GM18508 (cell line): ENCODE measurements around the gene KLK7.
"Not testable (repeated sequence)": the region's sequence is repeated elsewhere in the genome, so short reads cannot be mapped to it uniquely, and the experiment has no call there.

ENCODE experiments used
- ATAC-seq: cut with Tn5 transposase; IDR thresholded peaks from one replicate; pipeline ENCODE4 v1.9.1; 2021; ENCODE audit warnings: moderate number of reproducible peaks; ENCODE audit not compliant: insufficient read depth, unreplicated experiment

KLK7 gene

DNA sequence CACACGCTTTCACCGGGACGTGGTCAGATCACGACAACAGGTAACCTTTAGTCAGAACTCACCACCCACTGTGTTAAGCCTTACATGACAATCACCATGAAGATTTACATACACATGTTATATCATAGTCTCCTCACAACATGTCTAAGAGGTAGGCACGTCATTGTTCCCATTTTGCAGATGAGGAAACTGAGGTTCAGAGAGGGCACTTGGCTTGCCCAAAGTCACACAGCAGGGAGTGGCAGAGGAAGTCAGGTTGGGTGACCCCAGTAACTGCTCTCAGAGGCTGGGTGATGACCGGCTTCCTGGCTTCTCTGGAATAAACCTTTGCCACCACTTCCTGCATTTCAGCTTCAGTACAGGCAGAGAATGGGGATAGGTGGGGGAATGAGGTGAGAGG, 30.5 kb upstream of the KLK7 start:
- ATAC-seq: no peak

- no peak for ATAC-seq
Observed at GRCh38 chr19:51012661-51013190, 29.0 kb upstream of the KLK7 start.

DNA sequence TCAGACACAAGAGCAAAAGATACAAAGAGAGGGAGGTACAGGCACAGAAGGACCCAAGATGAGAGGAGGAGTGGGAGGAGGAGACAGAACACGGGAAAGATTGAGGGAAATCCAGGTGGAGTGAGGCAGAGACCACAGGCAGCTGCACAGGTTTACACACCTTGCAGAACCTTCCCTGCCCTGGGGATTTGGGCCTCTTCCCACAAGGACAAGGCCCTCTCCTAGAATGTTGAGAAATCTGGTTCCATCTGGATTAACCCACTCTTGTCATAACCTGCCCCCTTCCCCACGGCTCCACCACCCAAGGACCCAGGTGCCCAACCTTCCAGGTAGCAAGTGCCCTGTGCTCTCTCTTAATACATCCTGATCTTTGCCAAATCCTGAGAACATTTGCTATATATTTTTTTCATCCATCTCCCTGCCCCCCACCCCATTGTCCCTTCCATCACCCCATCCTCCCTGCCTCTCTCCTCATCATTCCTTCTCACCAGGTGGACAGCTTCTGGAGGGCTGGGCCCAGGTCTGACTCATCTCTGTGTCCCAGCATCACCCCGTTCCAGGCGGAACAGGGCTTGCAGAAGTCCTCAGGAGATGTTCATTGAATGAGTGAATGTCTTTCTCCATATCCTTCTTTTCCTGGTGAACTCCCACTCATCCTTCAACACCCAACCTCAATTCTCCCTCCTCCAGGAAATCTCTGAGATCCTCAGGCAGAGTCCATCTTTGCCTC, 26.5 kb upstream of the KLK7 start:
- no peak for ATAC-seq

GRCh38 chr19:51009061-51009891, 25.6 kb upstream of the KLK7 start:
- ATAC-seq: no peak

DNA sequence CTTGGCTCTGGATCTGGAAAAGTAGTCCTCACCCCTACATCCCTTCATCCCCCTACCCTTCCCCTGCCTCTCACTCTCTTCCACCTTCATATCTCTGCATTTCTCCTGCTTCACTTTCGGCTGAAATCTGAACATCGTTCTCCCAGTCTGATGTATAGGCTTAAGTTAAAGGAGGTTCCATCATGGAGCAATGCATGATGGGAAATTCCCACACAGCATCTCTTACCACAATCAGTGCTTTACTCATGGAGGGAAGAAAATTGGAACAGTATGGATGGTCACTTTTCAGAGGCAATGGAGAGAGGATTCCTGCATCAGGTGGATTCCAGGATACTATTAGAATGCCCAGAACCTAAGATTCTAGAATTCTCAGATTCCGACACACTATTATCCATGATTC, 23.8 kb upstream of the KLK7 start:
- ATAC-seq: no peak

- ATAC-seq: no peak
Observed at GRCh38 chr19:51006406-51006805, 22.7 kb upstream of the KLK7 start.

GRCh38 chr19:51005248-51005647, 21.5 kb upstream of the KLK7 start:
- no peak for ATAC-seq

DNA sequence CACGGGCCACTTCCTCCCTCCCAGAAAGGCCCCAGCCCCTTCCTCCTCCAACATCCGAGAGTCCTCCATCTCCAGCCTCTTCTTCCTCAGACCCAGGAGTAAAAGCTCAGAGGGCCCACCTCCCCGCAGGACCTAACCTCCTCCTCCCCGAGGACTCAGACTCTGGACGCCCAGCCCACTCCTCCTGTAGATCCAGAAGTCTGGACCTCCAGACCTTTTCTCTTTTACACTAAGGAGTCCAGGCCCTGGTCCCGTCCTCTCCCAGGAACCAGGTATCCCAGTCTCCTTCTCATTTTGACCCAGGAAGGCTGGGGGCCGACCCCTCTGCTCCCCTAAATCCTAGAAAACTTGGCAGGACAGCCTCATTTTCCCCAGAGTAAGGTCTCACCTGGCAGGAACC, 19.6 kb upstream of the KLK7 start:
- no peak for ATAC-seq

DNA sequence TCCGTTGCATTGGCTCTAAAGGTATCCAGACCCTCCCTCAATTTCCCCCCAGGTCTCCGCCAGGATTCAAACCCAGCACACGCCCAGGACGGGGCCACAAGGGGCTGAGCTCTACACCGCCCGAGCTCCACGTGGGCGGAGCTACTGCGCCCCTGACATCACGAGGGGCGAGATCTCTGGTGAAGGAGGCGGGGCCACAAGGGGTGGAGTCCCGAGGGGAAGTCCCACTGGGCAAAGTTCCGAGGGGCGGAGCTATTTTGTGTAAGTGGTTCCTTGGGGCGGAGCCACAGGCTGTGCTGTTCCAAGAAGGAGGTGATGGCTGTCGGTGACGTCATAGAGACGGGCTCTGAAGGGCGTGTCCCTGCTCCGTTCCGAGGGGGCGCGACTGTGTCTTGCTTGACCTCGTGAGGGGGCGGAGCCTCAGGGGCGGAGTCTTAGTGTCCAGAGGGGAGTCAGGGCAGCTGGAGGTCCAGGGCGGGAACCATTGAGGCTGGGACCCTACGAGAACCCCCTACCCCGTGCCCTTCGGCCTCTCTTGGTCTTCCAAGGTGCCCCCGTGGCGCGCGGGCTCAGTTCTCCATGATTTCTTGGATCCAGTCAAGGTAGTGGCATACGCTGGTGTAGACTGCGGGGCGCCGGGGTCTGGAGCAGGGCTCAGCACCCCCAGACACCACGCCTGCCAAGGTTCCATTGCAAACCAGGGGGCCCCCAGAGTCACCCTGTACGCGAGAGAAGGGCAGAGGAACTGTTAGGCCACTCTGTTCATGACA, 19.0 kb upstream of the KLK7 start:
- ATAC-seq: no peak

GRCh38 chr19:51002089-51002532, 18.4 kb upstream of the KLK7 start:
- no peak for ATAC-seq

DNA sequence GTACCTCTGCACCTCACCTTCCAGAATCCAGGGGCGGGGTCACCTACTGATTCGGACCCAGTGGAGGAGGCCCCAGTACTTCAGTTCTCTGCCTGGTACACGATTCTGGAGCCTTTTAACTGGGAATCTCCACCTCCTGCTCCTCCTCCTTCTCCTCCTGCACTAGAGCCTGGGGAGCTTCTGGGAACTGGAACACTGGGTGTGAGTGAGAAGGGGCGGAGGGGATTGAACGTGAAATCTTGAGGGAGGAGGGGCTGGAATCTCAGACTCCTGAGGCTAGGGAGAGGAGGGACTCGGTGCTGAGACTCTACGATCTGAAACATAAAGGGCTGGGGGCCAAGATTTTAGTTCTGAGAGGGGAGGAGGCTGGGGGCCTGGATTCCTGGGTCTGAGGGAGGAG, 17.8 kb upstream of the KLK7 start, which contains the start of gene KLK8:
Gene KLK8 (minus strand): TSS at position 90 of the 400 bp plus-strand sequence. CDS start 437 bp downstream, outside the sequence.
- no peak for ATAC-seq

DNA sequence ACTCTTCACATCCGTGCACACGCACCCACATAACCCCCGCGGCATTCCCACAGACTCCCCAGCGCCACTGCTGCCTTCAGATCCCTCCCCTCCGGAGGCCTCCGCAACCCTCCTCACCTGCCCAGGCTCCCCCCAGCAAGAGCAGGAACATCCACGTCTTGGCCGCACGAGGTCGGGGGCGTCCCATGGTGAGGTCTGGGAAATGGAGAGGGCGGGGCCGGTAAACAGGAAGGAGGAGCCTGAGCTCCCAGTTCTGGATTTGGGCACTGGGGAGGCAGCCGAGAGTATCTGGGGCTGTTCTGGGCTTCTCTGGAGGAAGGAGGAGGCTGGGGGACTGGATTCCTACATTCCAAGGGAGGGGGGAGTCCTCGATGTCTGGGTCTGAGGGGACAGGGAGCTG, 17.3 kb upstream of the KLK7 start:
- ATAC-seq: no peak

DNA sequence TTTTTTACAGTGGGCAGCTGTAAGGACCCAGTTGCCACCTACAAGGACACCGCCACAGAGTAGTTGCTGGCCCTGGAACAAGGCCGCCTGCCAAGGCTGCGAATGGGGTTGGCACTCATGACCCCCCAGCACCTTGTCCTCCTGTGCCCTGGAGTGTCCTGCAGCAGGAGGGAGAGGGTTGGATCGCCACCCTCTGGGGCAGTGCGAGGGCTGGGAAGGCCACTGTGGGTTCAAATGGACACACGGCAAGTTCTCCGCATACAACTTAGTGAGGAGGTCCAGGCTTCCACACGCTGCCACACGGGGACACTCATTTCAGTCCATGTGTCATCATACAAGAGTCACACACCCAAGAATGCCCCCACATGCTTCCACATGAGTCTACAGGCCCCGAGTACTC, 16.7 kb upstream of the KLK7 start:
- ATAC-seq: no peak

- no peak for ATAC-seq
Observed at GRCh38 chr19:50998686-50999085, 15.0 kb upstream of the KLK7 start.

DNA sequence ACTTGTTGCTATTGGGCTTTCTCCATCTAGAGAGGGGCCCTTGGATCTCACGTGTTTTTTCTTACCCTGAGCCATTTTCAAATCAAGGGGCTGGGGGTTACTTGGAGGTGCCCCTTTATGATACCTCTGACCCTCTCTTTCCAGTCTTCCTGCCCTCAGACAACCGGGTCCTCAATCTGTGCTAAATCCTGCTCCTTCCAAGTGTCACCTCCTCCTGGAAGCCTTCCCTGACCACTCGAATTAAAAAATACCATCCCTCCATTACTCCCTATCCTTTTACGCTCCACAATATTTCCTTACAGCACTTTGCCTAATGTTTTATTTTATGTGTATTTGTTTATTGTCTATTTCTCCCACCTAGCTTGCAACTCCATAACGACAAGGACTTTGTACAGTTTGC, 14.3 kb upstream of the KLK7 start:
- no peak for ATAC-seq

DNA sequence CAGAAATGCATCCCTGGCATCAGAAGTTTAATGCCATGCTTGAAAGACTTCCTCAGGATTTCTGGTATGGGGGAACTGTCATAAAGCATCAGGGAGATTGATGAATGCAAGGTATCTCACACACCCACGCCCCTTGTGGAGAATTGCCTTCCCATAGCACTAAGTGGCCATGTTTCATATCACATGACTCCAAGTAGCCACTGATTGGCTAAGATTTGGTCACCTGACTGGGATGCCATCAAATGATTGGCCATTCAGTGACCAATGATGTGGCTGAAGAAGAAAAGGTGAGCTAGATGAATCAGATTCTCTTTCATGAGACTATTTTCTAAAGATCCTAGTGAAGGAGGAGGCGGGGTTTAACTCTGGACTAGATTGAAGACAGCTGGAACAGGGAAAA, 10.4 kb upstream of the KLK7 start:
- ATAC-seq: no peak

- no peak for ATAC-seq
Observed at GRCh38 chr19:50992666-50993035, 8.9 kb upstream of the KLK7 start.

DNA sequence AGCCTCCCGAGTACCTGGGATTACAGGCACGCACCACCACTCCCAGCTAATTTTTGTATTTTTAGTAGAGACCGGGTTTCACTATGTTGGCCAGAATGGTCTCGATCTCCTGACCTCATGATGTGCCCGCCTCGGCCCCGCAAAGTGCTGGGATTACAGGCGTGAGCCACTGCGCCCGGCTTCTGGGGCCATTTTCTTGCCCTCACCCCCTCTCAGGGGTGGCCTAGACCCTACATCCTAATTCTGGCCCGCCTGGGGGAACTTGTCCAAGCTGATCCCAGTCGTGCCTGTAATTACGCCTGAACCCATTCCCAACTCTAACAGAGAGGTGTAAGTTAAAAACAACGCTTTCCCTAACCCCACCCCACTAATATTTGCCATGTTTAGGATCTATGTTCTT, 699 bp upstream of the KLK7 start:
- not testable (repeated sequence) for ATAC-seq

- ATAC-seq: no peak
Observed at GRCh38 chr19:50982186-50982585, 1.5 kb downstream of the KLK7 start.

DNA sequence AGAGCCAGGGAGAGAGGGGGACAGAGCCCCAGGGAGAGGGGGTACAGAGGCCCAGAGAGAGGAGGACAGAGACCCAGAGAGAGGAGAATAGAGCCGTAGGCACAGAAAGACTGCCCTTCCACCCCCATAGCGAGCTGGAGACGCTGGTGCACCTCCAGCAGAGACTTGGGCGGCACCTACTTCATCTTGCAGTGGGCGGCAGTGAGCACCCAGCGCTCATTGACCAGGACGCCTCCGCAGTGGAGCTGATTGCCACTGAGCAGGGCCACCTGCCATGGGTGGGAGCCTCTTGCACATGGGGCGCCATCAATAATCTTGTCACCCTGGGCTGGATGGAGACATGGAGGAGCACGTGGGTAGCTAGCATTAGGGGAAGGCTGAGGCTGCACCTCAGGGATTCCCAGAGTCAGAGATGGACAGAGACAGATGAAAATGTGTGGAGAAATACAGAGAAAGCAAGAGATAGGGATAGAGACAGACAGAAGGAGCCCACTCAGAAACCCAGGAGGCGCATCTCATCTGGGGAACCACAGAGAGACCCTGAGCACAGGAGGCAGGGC, 2.0 kb downstream of the KLK7 start:
- no peak for ATAC-seq
